ENCODE results near the gene SLIT1.
A peak's percentile ranks its signal among the peaks of the same experiment; 100 is the strongest.

The SLIT1 gene

GRCh38 chr10:97180986-97181385 is 4.8 kb downstream of the SLIT1 start:
- Histone ChIP-seq H3K9ac (ENCODE audit: low read depth, low read length) (no peak overlapping the region), H3K4me3 (ENCODE audit: low read length) (no peak overlapping the region), H3K9me3 (replicated peaks; ENCODE audit: low read length) (no peaks in the 10 kb centered on the region), H3K4me2 (ENCODE audit: low read length) (no peak overlapping the region), H3K36me3 (ENCODE audit: insufficient read depth, low read length) (no peaks in the 10 kb centered on the region), H3K4me1 (ENCODE audit: control insufficient read depth, insufficient read depth, low read length) (no peaks in the 10 kb centered on the region), H3K27me3 (ENCODE audit: control insufficient read depth, insufficient read depth, low read length) (peaks cover 91% of the 10 kb centered on the region)

- Histone ChIP-seq H3K36me3 (ENCODE audit: insufficient read depth, low read length) (no peaks in the 10 kb centered on the region), H3K4me2 (ENCODE audit: low read length) (no peak overlapping the region), H3K27me3 (ENCODE audit: control insufficient read depth, insufficient read depth, low read length) (peaks cover 86% of the 10 kb centered on the region), H3K4me3 (ENCODE audit: low read length) (no peak overlapping the region), H3K9me3 (replicated peaks; ENCODE audit: low read length) (no peaks in the 10 kb centered on the region), H3K9ac (ENCODE audit: low read depth, low read length) (no peak overlapping the region), H3K4me1 (ENCODE audit: control insufficient read depth, insufficient read depth, low read length) (no peaks in the 10 kb centered on the region)
Measured at GRCh38 chr10:97180363-97180755, 5.4 kb downstream of the SLIT1 start.

GRCh38 chr10:97179731-97180362 is 5.9 kb downstream of the SLIT1 start:
- no peak overlapping the region for H3K9ac ChIP-seq (ENCODE audit: low read depth, low read length)
- H3K4me2 ChIP-seq (ENCODE audit: low read length): peak overlapping the region; percentile 33
- H3K36me3 ChIP-seq (ENCODE audit: insufficient read depth, low read length): no peaks in the 10 kb centered on the region
- no peaks in the 10 kb centered on the region for H3K9me3 ChIP-seq (replicated peaks; ENCODE audit: low read length)
- H3K4me3 ChIP-seq (ENCODE audit: low read length): no peak overlapping the region
- no peaks in the 10 kb centered on the region for H3K4me1 ChIP-seq (ENCODE audit: control insufficient read depth, insufficient read depth, low read length)
- peaks cover 81% of the 10 kb centered on the region for H3K27me3 ChIP-seq (ENCODE audit: control insufficient read depth, insufficient read depth, low read length)

- H3K4me1 ChIP-seq (ENCODE audit: control insufficient read depth, insufficient read depth, low read length): no peaks in the 10 kb centered on the region
- no peaks in the 10 kb centered on the region for H3K36me3 ChIP-seq (ENCODE audit: insufficient read depth, low read length)
- no peaks in the 10 kb centered on the region for H3K9me3 ChIP-seq (replicated peaks; ENCODE audit: low read length)
- H3K4me3 ChIP-seq (ENCODE audit: low read length): no peak overlapping the region
- peak overlapping the region; percentile 33 for H3K4me2 ChIP-seq (ENCODE audit: low read length)
- peaks cover 76% of the 10 kb centered on the region for H3K27me3 ChIP-seq (ENCODE audit: control insufficient read depth, insufficient read depth, low read length)
- H3K9ac ChIP-seq (ENCODE audit: low read depth, low read length): no peak overlapping the region
Measured at GRCh38 chr10:97179311-97179710, 6.4 kb downstream of the SLIT1 start.

- Histone ChIP-seq H3K9me3 (replicated peaks; ENCODE audit: low read length) (no peaks in the 10 kb centered on the region), H3K4me2 (ENCODE audit: low read length) (no peak overlapping the region), H3K36me3 (ENCODE audit: insufficient read depth, low read length) (no peaks in the 10 kb centered on the region), H3K4me1 (ENCODE audit: control insufficient read depth, insufficient read depth, low read length) (no peaks in the 10 kb centered on the region), H3K27me3 (ENCODE audit: control insufficient read depth, insufficient read depth, low read length) (peaks cover 64% of the 10 kb centered on the region), H3K4me3 (ENCODE audit: low read length) (no peak overlapping the region), H3K9ac (ENCODE audit: low read depth, low read length) (no peak overlapping the region)
Measured at GRCh38 chr10:97178074-97178473, 7.7 kb downstream of the SLIT1 start.

- no peaks in the 10 kb centered on the region for H3K36me3 ChIP-seq (ENCODE audit: insufficient read depth, low read length)
- no peak overlapping the region for H3K4me2 ChIP-seq (ENCODE audit: low read length)
- no peaks in the 10 kb centered on the region for H3K9me3 ChIP-seq (replicated peaks; ENCODE audit: low read length)
- no peak overlapping the region for H3K9ac ChIP-seq (ENCODE audit: low read depth, low read length)
- H3K4me1 ChIP-seq (ENCODE audit: control insufficient read depth, insufficient read depth, low read length): no peaks in the 10 kb centered on the region
- H3K4me3 ChIP-seq (ENCODE audit: low read length): no peak overlapping the region
- H3K27me3 ChIP-seq (ENCODE audit: control insufficient read depth, insufficient read depth, low read length): peaks cover 55% of the 10 kb centered on the region
Measured at GRCh38 chr10:97176226-97176625, 9.5 kb downstream of the SLIT1 start.

GRCh38 chr10:97175586-97175985 is 10.2 kb downstream of the SLIT1 start:
- Histone ChIP-seq H3K4me3 (ENCODE audit: low read length) (no peak overlapping the region), H3K9ac (ENCODE audit: low read depth, low read length) (no peak overlapping the region), H3K27me3 (ENCODE audit: control insufficient read depth, insufficient read depth, low read length) (peaks cover 53% of the 10 kb centered on the region), H3K4me2 (ENCODE audit: low read length) (no peak overlapping the region), H3K4me1 (ENCODE audit: control insufficient read depth, insufficient read depth, low read length) (no peaks in the 10 kb centered on the region), H3K36me3 (ENCODE audit: insufficient read depth, low read length) (no peaks in the 10 kb centered on the region), H3K9me3 (replicated peaks; ENCODE audit: low read length) (no peaks in the 10 kb centered on the region)

- no peaks in the 10 kb centered on the region for H3K36me3 ChIP-seq (ENCODE audit: insufficient read depth, low read length)
- H3K4me2 ChIP-seq (ENCODE audit: low read length): no peak overlapping the region
- H3K4me3 ChIP-seq (ENCODE audit: low read length): no peak overlapping the region
- peaks cover 53% of the 10 kb centered on the region for H3K27me3 ChIP-seq (ENCODE audit: control insufficient read depth, insufficient read depth, low read length)
- H3K9ac ChIP-seq (ENCODE audit: low read depth, low read length): no peak overlapping the region
- no peaks in the 10 kb centered on the region for H3K9me3 ChIP-seq (replicated peaks; ENCODE audit: low read length)
- no peaks in the 10 kb centered on the region for H3K4me1 ChIP-seq (ENCODE audit: control insufficient read depth, insufficient read depth, low read length)
Measured at GRCh38 chr10:97174941-97175340, 10.8 kb downstream of the SLIT1 start.

- Histone ChIP-seq H3K9me3 (replicated peaks; ENCODE audit: low read length) (no peaks in the 10 kb centered on the region), H3K27me3 (ENCODE audit: control insufficient read depth, insufficient read depth, low read length) (peaks cover 51% of the 10 kb centered on the region), H3K4me2 (ENCODE audit: low read length) (no peak overlapping the region), H3K9ac (ENCODE audit: low read depth, low read length) (no peak overlapping the region), H3K4me1 (ENCODE audit: control insufficient read depth, insufficient read depth, low read length) (no peaks in the 10 kb centered on the region), H3K36me3 (ENCODE audit: insufficient read depth, low read length) (no peaks in the 10 kb centered on the region), H3K4me3 (ENCODE audit: low read length) (no peak overlapping the region)
Measured at GRCh38 chr10:97174276-97174775, 11.4 kb downstream of the SLIT1 start.

- H3K4me3 ChIP-seq (ENCODE audit: low read length): no peak overlapping the region
- H3K9ac ChIP-seq (ENCODE audit: low read depth, low read length): no peak overlapping the region
- no peaks in the 10 kb centered on the region for H3K36me3 ChIP-seq (ENCODE audit: insufficient read depth, low read length)
- peaks cover 46% of the 10 kb centered on the region for H3K27me3 ChIP-seq (ENCODE audit: control insufficient read depth, insufficient read depth, low read length)
- H3K9me3 ChIP-seq (replicated peaks; ENCODE audit: low read length): no peaks in the 10 kb centered on the region
- H3K4me1 ChIP-seq (ENCODE audit: control insufficient read depth, insufficient read depth, low read length): no peaks in the 10 kb centered on the region
- H3K4me2 ChIP-seq (ENCODE audit: low read length): no peak overlapping the region
Measured at GRCh38 chr10:97173036-97173435, 12.7 kb downstream of the SLIT1 start.

- Histone ChIP-seq H3K4me3 (ENCODE audit: low read length) (no peak overlapping the region), H3K4me2 (ENCODE audit: low read length) (no peak overlapping the region), H3K36me3 (ENCODE audit: insufficient read depth, low read length) (no peaks in the 10 kb centered on the region), H3K27me3 (ENCODE audit: control insufficient read depth, insufficient read depth, low read length) (peaks cover 32% of the 10 kb centered on the region), H3K9ac (ENCODE audit: low read depth, low read length) (no peak overlapping the region), H3K9me3 (replicated peaks; ENCODE audit: low read length) (no peaks in the 10 kb centered on the region), H3K4me1 (ENCODE audit: control insufficient read depth, insufficient read depth, low read length) (no peaks in the 10 kb centered on the region)
Measured at GRCh38 chr10:97171001-97171400, 14.8 kb downstream of the SLIT1 start.

GRCh38 chr10:97169911-97170693 is 15.7 kb downstream of the SLIT1 start:
- Histone ChIP-seq H3K4me1 (ENCODE audit: control insufficient read depth, insufficient read depth, low read length) (no peaks in the 10 kb centered on the region), H3K9me3 (replicated peaks; ENCODE audit: low read length) (no peaks in the 10 kb centered on the region), H3K4me3 (ENCODE audit: low read length) (no peak overlapping the region), H3K27me3 (ENCODE audit: control insufficient read depth, insufficient read depth, low read length) (peaks cover 32% of the 10 kb centered on the region), H3K4me2 (ENCODE audit: low read length) (no peak overlapping the region), H3K36me3 (ENCODE audit: insufficient read depth, low read length) (no peaks in the 10 kb centered on the region), H3K9ac (ENCODE audit: low read depth, low read length) (no peak overlapping the region)

Measured in skeletal muscle satellite cell (primary cell).